Glomerular endothelial cell (primary cell): Measurements from ENCODE around the gene BRD1. TPM values are rescaled to one million over a fixed set of nuclear protein-coding genes. Genes with fewer than 3 reads are reported as not detected.

Experiments
- DNase-seq: peaks from one replicate; pipeline ENCODE4 v3.0.0-alpha.2; 2011; ENCODE audit warnings: low read depth, low spot score; ENCODE audit errors: extremely low read depth
- total RNA-seq: library from RNA; depleted of rRNA; stranded (reverse); fragments of >200 nt; gene quantifications from 2 replicates; pipeline ENCODE4 v1.2.3, GENCODE V29; 2015

The BRD1 gene
- total RNA-seq, 1 donor from 2014 or later, result 30.9 TPM

GRCh38 chr22:49803737-49804375 lies 23.8 kb downstream of the BRD1 start:
- no peak for DNase-seq

GRCh38 chr22:49803134-49803533 lies 24.5 kb downstream of the BRD1 start:
- DNase-seq, result no peak

DNA sequence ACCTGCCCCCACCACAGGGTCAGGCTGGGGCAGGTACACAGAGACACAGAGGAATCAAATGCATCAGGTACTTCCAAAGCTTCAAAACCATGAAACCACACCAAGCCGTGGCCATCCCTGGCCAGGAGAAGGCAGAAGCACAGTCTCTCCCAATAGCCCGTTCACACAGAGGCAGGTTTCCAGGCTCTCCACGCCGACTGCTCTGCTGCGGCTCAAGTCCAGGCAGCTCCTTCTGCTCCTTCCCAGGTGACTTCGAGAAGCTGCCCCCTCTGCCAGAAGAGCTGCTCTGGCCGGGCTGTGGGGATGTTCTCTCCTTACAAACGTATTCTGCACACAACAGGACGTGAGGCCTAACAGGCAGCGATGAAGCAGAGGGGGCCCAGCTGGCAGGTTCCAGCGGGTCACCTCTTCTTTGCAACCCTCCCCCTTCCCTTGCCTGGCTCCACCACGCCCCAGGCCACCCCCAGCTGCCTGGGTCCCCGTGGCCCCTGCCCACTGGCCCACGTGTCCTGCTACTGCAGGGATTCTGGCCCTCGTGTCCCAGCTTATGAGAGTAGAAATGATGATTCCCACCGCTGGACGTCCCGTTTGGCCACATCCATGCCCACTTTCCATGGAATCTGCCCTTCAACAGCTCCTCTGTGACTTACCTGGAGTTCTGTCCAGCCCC lies 26.1 kb downstream of the BRD1 start:
- no peak for DNase-seq

GRCh38 chr22:49800408-49801238 lies 27.1 kb downstream of the BRD1 start:
- no peak for DNase-seq

GRCh38 chr22:49799431-49800075 lies 28.1 kb downstream of the BRD1 start:
- no peak for DNase-seq

GRCh38 chr22:49798486-49799151 lies 29.1 kb downstream of the BRD1 start:
- no peak for DNase-seq

- no peak for DNase-seq
Observed at GRCh38 chr22:49797706-49798105, 30.0 kb downstream of the BRD1 start.

- DNase-seq, result no peak
Observed at GRCh38 chr22:49796596-49797270, 30.9 kb downstream of the BRD1 start.

DNA sequence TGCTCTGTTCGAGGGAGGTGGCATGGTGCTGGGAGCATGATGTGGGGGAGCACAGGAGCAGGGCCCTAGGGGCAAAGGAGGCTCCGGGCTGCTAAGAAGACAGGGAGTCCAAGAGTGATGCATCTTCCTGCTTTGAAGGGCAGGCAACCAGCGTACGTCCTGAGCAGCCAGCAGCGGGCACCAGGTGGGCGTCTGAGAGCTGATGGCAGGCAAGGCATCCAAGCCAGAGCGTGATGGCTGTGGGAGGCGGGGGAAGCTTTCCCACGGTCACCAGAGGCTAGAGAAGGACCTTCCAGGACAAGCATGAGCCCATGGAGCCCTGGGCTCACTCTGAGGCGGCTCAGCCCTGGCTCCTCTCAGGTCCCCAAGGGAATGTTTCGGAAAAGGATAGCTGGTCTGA lies 32.2 kb downstream of the BRD1 start:
- no peak for DNase-seq

- no peak for DNase-seq
Observed at GRCh38 chr22:49793871-49794270, 33.8 kb downstream of the BRD1 start.

GRCh38 chr22:49793296-49793695 lies 34.4 kb downstream of the BRD1 start:
- no peak for DNase-seq

- no peak for DNase-seq
Observed at GRCh38 chr22:49792107-49792506, 35.6 kb downstream of the BRD1 start.

DNA sequence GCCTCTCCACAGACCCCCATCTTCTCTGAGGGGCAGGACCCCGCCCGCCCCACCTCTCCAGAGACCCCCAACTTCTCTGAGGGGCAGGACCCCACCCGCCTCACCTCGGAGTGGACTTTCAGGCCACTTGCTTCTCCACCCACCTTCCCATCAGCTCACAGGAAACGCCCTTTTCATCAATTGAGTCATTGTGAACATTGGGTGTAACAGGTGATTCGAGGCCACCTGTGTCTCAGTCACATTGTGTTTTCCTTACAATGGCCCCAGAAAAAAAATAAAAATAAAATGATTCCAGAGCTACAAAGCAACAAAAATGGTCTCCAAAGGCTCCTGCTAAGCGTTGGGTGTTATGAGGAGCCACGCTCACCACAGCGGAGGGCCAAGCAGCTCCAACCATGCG lies 36.0 kb downstream of the BRD1 start:
- no peak for DNase-seq

DNA sequence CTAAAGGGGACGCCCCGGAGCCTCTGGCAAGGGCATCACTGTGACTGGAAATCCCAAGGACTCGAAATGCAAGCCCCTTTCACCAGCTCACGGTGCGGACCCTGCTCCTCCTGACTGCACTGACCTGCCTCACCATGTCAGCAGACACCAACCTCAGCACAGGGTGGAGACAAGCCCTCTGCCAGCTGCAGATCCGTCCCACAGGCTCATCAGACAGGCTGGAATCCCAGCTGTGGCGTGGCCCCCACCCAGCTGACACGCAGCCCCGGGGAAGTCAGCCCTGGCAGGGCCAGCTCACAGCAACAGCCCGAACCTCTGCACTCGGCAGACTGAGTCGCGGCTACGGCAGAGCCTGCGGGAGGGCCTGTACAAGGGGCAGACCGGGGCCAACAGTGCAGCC lies 36.8 kb downstream of the BRD1 start:
- no peak for DNase-seq

- DNase-seq, result no peak
Observed at GRCh38 chr22:49789289-49790141, 38.2 kb downstream of the BRD1 start.

DNA sequence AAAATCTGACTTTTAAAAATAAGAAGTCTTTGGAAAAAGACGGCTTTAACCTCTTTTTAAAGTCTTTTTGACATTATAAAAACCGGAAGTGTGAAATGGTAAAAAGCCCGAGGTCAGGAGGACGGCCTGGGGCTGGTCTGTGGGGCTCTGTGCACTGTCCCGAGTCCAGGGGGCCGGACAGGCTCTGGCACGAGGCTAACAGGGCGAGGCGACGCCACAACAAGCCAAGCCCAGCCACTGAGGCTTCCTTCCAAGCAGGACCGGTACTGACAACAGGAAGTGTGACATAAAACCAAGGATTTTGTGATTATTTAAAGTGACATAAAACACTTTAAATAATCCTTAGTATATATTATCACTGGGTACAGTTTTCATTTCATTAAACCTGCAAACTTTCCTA lies 39.2 kb downstream of the BRD1 start:
- no peak for DNase-seq

DNA sequence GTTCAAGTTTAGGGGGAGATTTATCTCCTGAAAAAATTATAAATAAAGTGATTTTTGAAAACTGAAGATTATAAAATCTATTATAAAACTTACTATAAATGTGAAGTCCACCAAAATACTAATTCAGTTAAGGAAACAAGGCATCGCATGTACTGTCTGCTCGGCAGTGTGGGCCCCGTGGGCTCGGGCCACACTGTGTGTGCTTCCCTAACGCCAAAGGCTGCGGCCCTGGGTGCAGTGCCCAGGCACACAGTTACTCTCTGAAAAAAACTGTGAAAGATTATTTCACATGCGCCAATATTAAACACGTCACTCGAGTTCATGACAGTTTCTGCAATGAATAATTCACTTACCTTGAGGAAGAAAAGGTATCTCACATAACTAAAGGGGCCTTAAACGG lies 39.8 kb downstream of the BRD1 start:
- DNase-seq, result no peak

DNA sequence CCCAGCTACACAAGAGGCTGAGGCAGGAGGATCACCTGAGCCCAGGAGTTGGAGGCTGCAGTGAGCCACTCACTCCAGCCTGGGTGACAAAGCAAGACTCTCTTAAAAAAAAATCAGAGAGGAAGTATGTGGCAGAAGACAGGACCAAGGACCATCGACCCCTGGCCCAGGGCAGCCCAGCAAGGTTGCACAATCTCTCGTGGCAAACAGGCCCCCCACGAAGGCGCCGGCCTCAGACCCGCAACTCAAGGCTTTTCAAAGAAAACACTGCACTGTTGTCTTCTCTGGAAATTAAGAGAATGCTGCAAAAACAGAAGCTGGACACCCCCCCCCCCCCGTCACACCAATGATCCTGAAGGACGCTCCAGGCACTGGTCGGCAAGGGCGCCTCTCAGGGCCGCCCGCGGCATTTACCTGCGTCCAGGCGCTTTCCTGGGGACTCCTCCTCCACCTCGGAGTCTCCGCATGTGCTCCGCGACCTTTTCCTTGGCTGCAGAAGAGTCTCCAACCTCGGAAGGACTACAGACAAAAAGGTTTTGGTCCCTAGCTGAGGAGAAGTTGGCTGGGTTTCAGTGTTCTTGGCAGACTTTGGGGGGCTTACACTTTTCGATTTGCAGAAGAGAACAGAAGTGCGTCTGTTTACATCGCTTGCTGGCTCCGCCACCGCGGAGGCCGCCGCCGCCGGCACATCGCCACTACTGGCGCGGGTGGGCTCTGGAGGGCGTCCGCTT lies 40.5 kb downstream of the BRD1 start:
- no peak for DNase-seq
